Measurements from ENCODE around the gene P3H2. TPM values are rescaled to one million over a fixed set of nuclear protein-coding genes. Genes with fewer than 3 reads are reported as not detected.

Gene P3H2
- total RNA-seq, 1 donor from 2014 or later = 3.3 TPM

Other genes with a start within 250 kb of the P3H2 start
- gene CLDN1, start 201.5 kb upstream of the P3H2 start, total RNA-seq = 0.10 TPM